BJ (cell line): ENCODE results near the gene PTGDS. TPM values are rescaled to one million over a fixed set of nuclear protein-coding genes. Genes with fewer than 3 reads are reported as not detected.

Source experiments
- CTCF ChIA-PET: fragments of 350-600 bp; formaldehyde crosslinking; extraction: SDS; loops from one replicate; lab custom pipeline; 2021; ENCODE audit warnings: antibody characterized with exemption, inconsistent platforms; lab: Yijun Ruan, JAX
- POLR2A ChIA-PET: fragments of 300-600 bp; sonication (Branson Sonifier 250); formaldehyde crosslinking; extraction: SDS; loops from one replicate; lab custom pipeline; 2021; ENCODE audit warnings: antibody characterized with exemption; lab: Charles Lee
- DNase-seq: peaks from one replicate; pipeline ENCODE4 v3.0.0-alpha.2; 2011; ENCODE audit warnings: low read depth
- H3K27me3 ChIP-seq: 2 replicates; pipeline ENCODE4 v1.6.0; 2011; ENCODE audit warnings: low read length; ENCODE audit not compliant: control insufficient read depth, insufficient read depth
- H3K36me3 ChIP-seq: 2 replicates; pipeline ENCODE4 v1.5.1; 2011; ENCODE audit warnings: low read length; ENCODE audit not compliant: control insufficient read depth, insufficient read depth
- H3K4me3 ChIP-seq: 2 replicates; pipeline ENCODE4 v1.5.1; 2011; ENCODE audit warnings: low read depth, mild to moderate bottlenecking, control low read depth, low read length
- polyA plus RNA-seq: library from polyadenylated mRNA; depleted of rRNA; stranded (reverse); fragments of >200 nt; gene quantifications from 2 replicates; pipeline ENCODE4 v1.2.3, GENCODE V29; 2011
- TF ChIP-seq, protein P1 (sequence below): IDR thresholded peaks from 2 replicates; pipeline ENCODE4 v1.5.1; 2011; ENCODE audit warnings: low read depth, mild to moderate bottlenecking, control low read depth, inconsistent platforms, low read length, moderate library complexity; ENCODE audit not compliant: insufficient read depth

Gene PTGDS
- polyA plus RNA-seq, 1 experiment, result 0.58 TPM

GRCh38 chr9:136952321-136952850 lies 24.9 kb upstream of the PTGDS start:
- ChIA-PET CTCF (no interaction called here), POLR2A (no interaction called here)
- DNase-seq, result no peak
- H3K27me3 ChIP-seq, result no peaks in the 10 kb centered on the region
- no peak overlapping the region for H3K4me3 ChIP-seq
- H3K36me3 ChIP-seq, result no peaks in the 10 kb centered on the region
- TF ChIP-seq, protein P1, sequence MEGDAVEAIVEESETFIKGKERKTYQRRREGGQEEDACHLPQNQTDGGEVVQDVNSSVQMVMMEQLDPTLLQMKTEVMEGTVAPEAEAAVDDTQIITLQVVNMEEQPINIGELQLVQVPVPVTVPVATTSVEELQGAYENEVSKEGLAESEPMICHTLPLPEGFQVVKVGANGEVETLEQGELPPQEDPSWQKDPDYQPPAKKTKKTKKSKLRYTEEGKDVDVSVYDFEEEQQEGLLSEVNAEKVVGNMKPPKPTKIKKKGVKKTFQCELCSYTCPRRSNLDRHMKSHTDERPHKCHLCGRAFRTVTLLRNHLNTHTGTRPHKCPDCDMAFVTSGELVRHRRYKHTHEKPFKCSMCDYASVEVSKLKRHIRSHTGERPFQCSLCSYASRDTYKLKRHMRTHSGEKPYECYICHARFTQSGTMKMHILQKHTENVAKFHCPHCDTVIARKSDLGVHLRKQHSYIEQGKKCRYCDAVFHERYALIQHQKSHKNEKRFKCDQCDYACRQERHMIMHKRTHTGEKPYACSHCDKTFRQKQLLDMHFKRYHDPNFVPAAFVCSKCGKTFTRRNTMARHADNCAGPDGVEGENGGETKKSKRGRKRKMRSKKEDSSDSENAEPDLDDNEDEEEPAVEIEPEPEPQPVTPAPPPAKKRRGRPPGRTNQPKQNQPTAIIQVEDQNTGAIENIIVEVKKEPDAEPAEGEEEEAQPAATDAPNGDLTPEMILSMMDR, result no peak

GRCh38 chr9:136952876-136953770 lies 24.2 kb upstream of the PTGDS start:
- POLR2A ChIA-PET, result no interaction called here
- H3K36me3 ChIP-seq, result no peaks in the 10 kb centered on the region

GRCh38 chr9:136953771-136954269 lies 23.5 kb upstream of the PTGDS start:
- Histone ChIP-seq H3K27me3 (no peaks in the 10 kb centered on the region), H3K4me3 (no peak overlapping the region), H3K36me3 (no peaks in the 10 kb centered on the region)
- no peak for DNase-seq
- ChIA-PET POLR2A (no interaction called here), CTCF (interaction anchor here (1.0 kb wide), 1 partner anchor 10 kb away, joined by 3 read pairs; the partner anchor contains the start of gene FBXW5)
- TF ChIP-seq, protein P1, result no peak

More at GRCh38 chr9:136952876-136953770, 24.2 kb upstream of the PTGDS start:
- H3K27me3 ChIP-seq, result no peaks in the 10 kb centered on the region
- DNase-seq, result no peak
- TF ChIP-seq, protein P1, result no peak
- no peak overlapping the region for H3K4me3 ChIP-seq
- CTCF ChIA-PET, result no interaction called here

DNA sequence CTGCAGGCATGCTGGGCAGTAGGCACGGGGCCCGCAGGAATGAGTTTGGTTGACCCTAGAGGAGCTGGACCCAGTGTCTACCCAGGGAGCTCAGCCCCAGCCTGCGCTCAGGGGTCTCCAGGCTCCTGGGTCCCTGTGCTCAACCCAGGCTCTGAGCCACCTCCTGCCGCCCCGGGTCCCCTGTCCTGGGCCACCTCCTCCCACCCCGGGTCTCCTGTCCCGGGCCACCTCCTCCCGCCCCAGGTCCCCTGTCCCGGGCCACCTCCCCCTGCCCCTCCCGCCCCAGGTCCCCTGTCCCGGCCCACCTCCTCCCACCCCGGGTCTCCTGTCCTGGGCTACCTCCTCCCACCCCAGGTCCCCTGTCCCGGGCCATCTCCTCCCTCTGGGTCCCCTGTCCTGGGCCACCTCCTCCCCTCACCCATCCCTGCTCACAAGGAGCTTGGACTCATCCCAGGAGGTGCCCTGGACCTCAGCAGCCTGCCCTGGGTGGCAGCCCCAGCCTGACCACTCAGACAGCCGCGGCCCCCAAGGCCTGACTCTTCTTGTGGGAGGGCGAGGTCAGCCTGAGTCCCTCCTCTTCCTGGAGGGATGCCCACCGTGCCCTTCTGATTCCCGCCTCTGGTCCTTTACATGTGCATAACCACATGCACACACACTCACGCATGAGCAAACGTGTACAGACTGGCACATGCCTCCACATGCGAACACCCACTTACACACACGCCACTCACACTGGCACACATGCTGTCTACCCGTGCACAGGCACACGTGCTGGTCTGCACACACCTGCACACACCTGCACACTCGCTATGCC lies 22.8 kb upstream of the PTGDS start:
- CTCF ChIA-PET, result interaction anchor here (1.0 kb wide), 1 partner anchor 10 kb away, joined by 3 read pairs; the partner anchor contains the start of gene FBXW5
- POLR2A ChIA-PET, result no interaction called here
- TF ChIP-seq, protein P1, result no peak

More for the DNA sequence above, 22.8 kb upstream of the PTGDS start:
- no peaks in the 10 kb centered on the region for H3K36me3 ChIP-seq
- DNase-seq, result no peak
- H3K4me3 ChIP-seq, result no peak overlapping the region
- H3K27me3 ChIP-seq, result no peaks in the 10 kb centered on the region
